ENCODE measurements around the gene C6orf136.
"Not testable (repeated sequence)": the region's sequence is repeated elsewhere in the genome, so short reads cannot be mapped to it uniquely, and the experiment has no call there.

C6orf136 gene

GRCh38 chr6:30646450-30647241 lies at the start of gene C6orf136:
Gene C6orf136 (plus strand): TSS chr6:30647133. CDS start chr6:30647232, 99 bp downstream.
- DNase-seq = peak; percentile 32

GRCh38 chr6:30597315-30598144 lies 49.4 kb upstream of the C6orf136 start:
- DNase-seq = not testable (repeated sequence)

GRCh38 chr6:30598912-30599624 lies 47.9 kb upstream of the C6orf136 start:
- no peak for DNase-seq

- no peak for DNase-seq
These were observed 47.2 kb upstream of the C6orf136 start for GRCh38 chr6:30599625-30600324.

- DNase-seq = no peak
These were observed 46.4 kb upstream of the C6orf136 start for GRCh38 chr6:30600451-30600961.

GRCh38 chr6:30601436-30601814 lies 45.5 kb upstream of the C6orf136 start:
- DNase-seq = no peak

- no peak for DNase-seq
These were observed 44.9 kb upstream of the C6orf136 start for GRCh38 chr6:30601815-30602641.

- no peak for DNase-seq
These were observed 43.0 kb upstream of the C6orf136 start for GRCh38 chr6:30603961-30604360.

- DNase-seq = no peak
These were observed 36.9 kb upstream of the C6orf136 start for GRCh38 chr6:30610065-30610464.

GRCh38 chr6:30611150-30611855 lies 35.6 kb upstream of the C6orf136 start:
- DNase-seq = no peak

- no peak for DNase-seq
These were observed 35.1 kb upstream of the C6orf136 start for GRCh38 chr6:30611856-30612194.

- DNase-seq = no peak
These were observed 34.7 kb upstream of the C6orf136 start for GRCh38 chr6:30612213-30612612.

- DNase-seq = no peak
These were observed 34.2 kb upstream of the C6orf136 start for GRCh38 chr6:30612687-30613248.

GRCh38 chr6:30613251-30614043 lies 33.5 kb upstream of the C6orf136 start:
- no peak for DNase-seq

- DNase-seq = no peak
These were observed 32.7 kb upstream of the C6orf136 start for GRCh38 chr6:30614044-30614842.

GRCh38 chr6:30614843-30615218 lies 32.1 kb upstream of the C6orf136 start:
- peak; percentile 94 for DNase-seq

- no peak for DNase-seq
These were observed 31.5 kb upstream of the C6orf136 start for GRCh38 chr6:30615219-30615957.

Data from SIG-M5 (cell line).